Measurements from ENCODE around the gene KIF3A. TPM values are rescaled to one million over a fixed set of nuclear protein-coding genes. Genes with fewer than 3 reads are reported as not detected.

Gene KIF3A
- total and polyA plus RNA-seq, 2 of the 8 experiments (the other 6 are each of a cell fraction or from before 2014, with no cell fraction given): 3.1 to 13.1 TPM

- Histone ChIP-seq H4K91ac (replicated peaks; ENCODE audit: insufficient read length, low read length) (no peak overlapping the region), H3K4me1 (replicated peaks in 1 of 4; ENCODE audit: control insufficient read depth in 3 of 4, insufficient read depth in 4 of 4, low read length in 3 of 4) (peaks cover 0 to 8% (median under 1%) of the 10 kb centered on the region in 4 experiments; a peak in 4 of 7 replicates), H3K79me1 (ENCODE audit: low read depth, low read length) (no peaks in the 10 kb centered on the region), H3K27ac (ENCODE audit: low read depth, low read length) (no peak overlapping the region), H3K4me3 (ENCODE audit: extremely low read depth in 1 of 4, insufficient read depth in 2 of 4, low read depth in 3 of 4, low read length in 4 of 4) (no peak overlapping the region), H2BK5ac (ENCODE audit: low read depth, low read length) (no peak overlapping the region), H2BK20ac (ENCODE audit: low read length) (no peak overlapping the region), H2BK12ac (ENCODE audit: low read depth, low read length) (no peak overlapping the region), H2AK5ac (ENCODE audit: low read depth, low read length) (no peak overlapping the region), H3K23ac (ENCODE audit: insufficient read length) (no peak overlapping the region), H3K4me2 (ENCODE audit: insufficient read depth in 1 of 2, low read depth in 2 of 2, low read length in 2 of 2) (no peak overlapping the region), H3K14ac (ENCODE audit: insufficient read length) (no peak overlapping the region), H3K56ac (replicated peaks; ENCODE audit: insufficient read length, low read depth, low read length) (no peak overlapping the region), H3K36me3 (ENCODE audit: control insufficient read depth in 2 of 4, insufficient read depth in 4 of 4, low read length in 3 of 4) (no peaks in the 10 kb centered on the region), H3K23me2 (ENCODE audit: low read depth, low read length) (peaks cover 2% of the 10 kb centered on the region; the same call in 1 of the 2 replicates), H3K9me3 (ENCODE audit: insufficient read depth in 2 of 2, low read depth in 1 of 2, low read length in 1 of 2) (peaks cover 5 to 6% of the 10 kb centered on the region in 2 experiments; a peak in 3 of 4 replicates), H4K20me1 (replicated peaks in 1 of 2; ENCODE audit: control insufficient read depth in 1 of 2, insufficient read depth in 2 of 2, low read length in 2 of 2) (peaks cover 0 to 1% of the 10 kb centered on the region in 2 experiments), H4K5ac (ENCODE audit: insufficient read length, low read depth, low read length) (no peak overlapping the region), H3K27me3 (replicated peaks in 1 of 4; ENCODE audit: control insufficient read depth in 3 of 4, extremely low read depth in 1 of 4, insufficient read depth in 3 of 4, low read length in 3 of 4) (peaks cover 7 to 30% (median 23%) of the 10 kb centered on the region in 4 experiments), H3K18ac (ENCODE audit: extremely low read depth, low read length) (no peak overlapping the region), H3K4ac (replicated peaks; ENCODE audit: insufficient read length, low read depth, low read length) (no peak overlapping the region), H2BK120ac (replicated peaks; ENCODE audit: low read depth, low read length) (no peak overlapping the region), H3K9ac (replicated peaks in 1 of 4; ENCODE audit: extremely low read depth in 1 of 4, low read depth in 3 of 4, low read length in 3 of 4) (no peak overlapping the region), H2BK15ac (ENCODE audit: low read length) (no peak overlapping the region), H4K8ac (ENCODE audit: extremely low read depth, insufficient read depth, low read length) (no peak overlapping the region), H2AFZ (ENCODE audit: low read length) (no peak overlapping the region), H3K79me2 (ENCODE audit: control insufficient read depth in 1 of 2, insufficient read depth in 2 of 2, low read length in 2 of 2) (no peaks in the 10 kb centered on the region)
- CTCF ChIA-PET (ENCODE audit: partially characterized antibody): interaction anchor here (0.8 kb wide), 1 partner anchor 587 kb away, joined by 3 read pairs; no protein-coding TSS in a partner anchor
- POLR2A ChIA-PET (ENCODE audit: partially characterized antibody): no interaction called here
- FAIRE-seq (no peak), DNase-seq (ENCODE audit: low read depth in 1 of 2, low spot score in 2 of 2) (peak in 1 of 2 experiments; percentile 0)
- TF ChIP-seq RFX5 (IDR thresholded peaks at IDR 0.05; ENCODE audit: borderline replicate concordance, low read depth, low read length): no peak
- no peak for TF ChIP-seq KDM1A (IDR thresholded peaks at IDR 0.05; ENCODE audit: borderline replicate concordance, low read length)
- WGBS, 2 experiments (ENCODE audit: extremely low coverage in 1 of 2, insufficient coverage in 1 of 2, insufficient read length in 1 of 2, insufficient replicate concordance in 2 of 2, low coverage in 1 of 2, low lambda C conversion rate in 2 of 2, missing lambda C conversion rate in 1 of 2): 86% methylated on average over 4 of the region's 4 CpGs; no CpG with 5 or more reads in 1 of the 2 experiments
Observed at GRCh38 chr5:132651838-132652469, 85.4 kb downstream of the KIF3A start.
